Tibial artery (tissue), 4 donors: ENCODE measurements around the gene AMBP.

Experiments
- DNase-seq, 2 donors: peaks; one replicate each; pipeline ENCODE4 v3.0.0-alpha.2; 2019
- H3K27ac ChIP-seq, 2 donors: fragments of 200-600 bp; sonication (generic) in 1 of 2; 1 replicate in 1 of 2; 2 replicates in 1 of 2; pipeline ENCODE4 v1.5.1; 2018 to 2019; ENCODE audit warnings: mild to moderate bottlenecking in 1 of 2
- H3K27me3 ChIP-seq, 2 donors: fragments of 200-600 bp; sonication (generic) in 1 of 2; one replicate each; pipeline versions ENCODE4 v1.5.1 to v1.6.0; 2016 to 2019
- H3K36me3 ChIP-seq, 3 donors: fragments of 200-600 bp; sonication (generic) in 2 of 3; one replicate each; pipeline ENCODE4 v1.5.1; 2016 to 2019; ENCODE audit warnings: mild to moderate bottlenecking in 2 of 3
- H3K4me1 ChIP-seq, 4 donors: fragments of 200-600 bp; sonication (generic) in 2 of 4; 1 replicate in 3 of 4; 2 replicates in 1 of 4; pipeline ENCODE4 v1.5.1; 2016 to 2019
- H3K4me3 ChIP-seq, 2 donors: fragments of 200-600 bp; sonication (generic) in 1 of 2; 1 replicate in 1 of 2; 2 replicates in 1 of 2; pipeline ENCODE4 v1.5.1; 2018 to 2019; ENCODE audit warnings: mild to moderate bottlenecking in 2 of 2
- H3K9me3 ChIP-seq, 3 donors: fragments of 200-600 bp; sonication (generic) in 1 of 3; one replicate each; pipeline ENCODE4 v1.5.1; 2016 to 2019
- intact Hi-C: fragments of 100-400 bp; cut with DNase I; formaldehyde crosslinking; loops from one replicate; pipeline ENCODE4 v1.15.0; 2023; ENCODE audit warnings: low total_unique reads
- TF ChIP-seq, protein P1 (sequence below), 2 experiments: fragments of 200-600 bp in 1 of 2; fragments of 450-650 bp in 1 of 2; IDR thresholded peaks; one replicate each; pipeline ENCODE4 v1.5.1; 2017 to 2019; ENCODE audit warnings: antibody characterized with exemption in 2 of 2, mild to moderate bottlenecking in 1 of 2, moderate library complexity in 1 of 2

Gene AMBP

GRCh38 chr9:114072184-114073140 is 5.6 kb downstream of the AMBP start:
- no peaks in the 10 kb centered on the region for H3K27me3 ChIP-seq
- peak; percentile 70 to 91 for DNase-seq
- H3K27ac ChIP-seq = peak overlapping the region; percentile 52 to 74
- H3K4me3 ChIP-seq = no peak overlapping the region
- peaks cover 0 to 24% (median 16%) of the 10 kb centered on the region in 4 donors for H3K4me1 ChIP-seq
- H3K36me3 ChIP-seq = no peaks in the 10 kb centered on the region
- TF ChIP-seq, protein P1, sequence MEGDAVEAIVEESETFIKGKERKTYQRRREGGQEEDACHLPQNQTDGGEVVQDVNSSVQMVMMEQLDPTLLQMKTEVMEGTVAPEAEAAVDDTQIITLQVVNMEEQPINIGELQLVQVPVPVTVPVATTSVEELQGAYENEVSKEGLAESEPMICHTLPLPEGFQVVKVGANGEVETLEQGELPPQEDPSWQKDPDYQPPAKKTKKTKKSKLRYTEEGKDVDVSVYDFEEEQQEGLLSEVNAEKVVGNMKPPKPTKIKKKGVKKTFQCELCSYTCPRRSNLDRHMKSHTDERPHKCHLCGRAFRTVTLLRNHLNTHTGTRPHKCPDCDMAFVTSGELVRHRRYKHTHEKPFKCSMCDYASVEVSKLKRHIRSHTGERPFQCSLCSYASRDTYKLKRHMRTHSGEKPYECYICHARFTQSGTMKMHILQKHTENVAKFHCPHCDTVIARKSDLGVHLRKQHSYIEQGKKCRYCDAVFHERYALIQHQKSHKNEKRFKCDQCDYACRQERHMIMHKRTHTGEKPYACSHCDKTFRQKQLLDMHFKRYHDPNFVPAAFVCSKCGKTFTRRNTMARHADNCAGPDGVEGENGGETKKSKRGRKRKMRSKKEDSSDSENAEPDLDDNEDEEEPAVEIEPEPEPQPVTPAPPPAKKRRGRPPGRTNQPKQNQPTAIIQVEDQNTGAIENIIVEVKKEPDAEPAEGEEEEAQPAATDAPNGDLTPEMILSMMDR (IDR thresholded peaks at IDR 0.05) = no peak
- intact Hi-C loops = no loop called here
- H3K9me3 ChIP-seq = no peaks in the 10 kb centered on the region

GRCh38 chr9:114071197-114071795 is 6.8 kb downstream of the AMBP start:
- H3K27me3 ChIP-seq = no peaks in the 10 kb centered on the region
- peak in 1 of 2 donors; percentile 59 for DNase-seq
- no peaks in the 10 kb centered on the region for H3K9me3 ChIP-seq
- H3K4me1 ChIP-seq = peaks cover 0 to 24% (median 16%) of the 10 kb centered on the region in 4 donors
- intact Hi-C loops = no loop called here
- no peak overlapping the region for H3K4me3 ChIP-seq
- H3K27ac ChIP-seq = no peak overlapping the region
- H3K36me3 ChIP-seq = no peaks in the 10 kb centered on the region
- TF ChIP-seq, protein P1 (IDR thresholded peaks at IDR 0.05) = no peak

DNA sequence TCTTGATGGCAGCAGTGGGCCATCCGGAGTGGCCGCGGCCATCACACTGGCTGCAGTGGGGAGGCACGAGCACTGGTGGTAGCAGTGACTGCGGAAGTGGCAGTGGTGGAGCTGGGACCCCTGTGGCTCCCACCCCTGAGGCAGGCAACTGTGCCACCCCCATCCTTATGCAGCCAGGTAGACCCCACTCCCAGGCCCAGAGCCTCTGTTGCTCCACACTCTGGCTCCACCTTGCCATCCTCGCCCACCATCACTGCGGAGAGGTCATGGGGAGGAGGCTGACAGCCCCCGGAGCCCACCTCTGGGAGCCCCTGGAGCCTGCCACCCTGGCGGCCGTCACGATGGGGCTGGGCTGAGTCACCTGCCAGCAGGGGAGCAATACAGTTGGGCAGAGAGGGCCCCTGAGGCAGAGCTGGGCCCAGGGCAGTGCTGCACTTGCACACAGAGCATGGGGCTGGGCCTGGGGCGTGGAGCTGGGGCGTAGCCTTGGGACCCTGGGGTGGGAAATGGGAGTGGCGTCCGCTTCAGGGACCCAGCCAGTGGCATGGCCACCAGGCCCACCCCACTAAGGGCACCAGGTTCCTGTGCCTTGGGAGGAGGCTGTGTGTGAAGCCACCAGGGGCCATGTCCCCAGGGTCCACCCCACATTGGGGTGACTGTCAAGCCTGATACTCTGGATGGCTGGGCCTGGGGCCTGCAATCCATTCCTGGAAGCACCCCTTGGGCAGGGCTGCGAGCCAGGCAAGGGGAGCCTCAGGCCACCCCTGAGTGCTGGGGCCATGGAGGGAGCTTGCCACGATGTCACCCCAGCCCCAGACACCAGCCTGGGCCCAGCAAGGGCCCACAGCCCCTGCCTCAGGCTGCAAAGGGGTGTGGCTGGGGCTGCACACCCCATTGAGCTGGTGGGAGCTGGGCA is 7.7 kb downstream of the AMBP start:
- no peaks in the 10 kb centered on the region for H3K27me3 ChIP-seq
- DNase-seq = peak in 1 of 2 donors; percentile 58
- TF ChIP-seq, protein P1 (IDR thresholded peaks at IDR 0.05) = no peak

GRCh38 chr9:114069476-114070187 is 8.5 kb downstream of the AMBP start:
- peak in 1 of 2 donors; percentile 23 for DNase-seq
- Histone ChIP-seq H3K4me3 (no peak overlapping the region), H3K27me3 (no peaks in the 10 kb centered on the region), H3K27ac (no peak overlapping the region), H3K9me3 (no peaks in the 10 kb centered on the region), H3K4me1 (peaks cover 0 to 24% (median 16%) of the 10 kb centered on the region in 4 donors), H3K36me3 (no peaks in the 10 kb centered on the region)
- TF ChIP-seq, protein P1 (IDR thresholded peaks at IDR 0.05) = no peak
- intact Hi-C loops = no loop called here

More for the DNA sequence above, 7.7 kb downstream of the AMBP start:
- Histone ChIP-seq H3K27ac (no peak overlapping the region), H3K9me3 (no peaks in the 10 kb centered on the region), H3K4me3 (no peak overlapping the region), H3K36me3 (no peaks in the 10 kb centered on the region), H3K4me1 (peaks cover 0 to 24% (median 16%) of the 10 kb centered on the region in 4 donors)
- intact Hi-C loops = no loop called here

DNA sequence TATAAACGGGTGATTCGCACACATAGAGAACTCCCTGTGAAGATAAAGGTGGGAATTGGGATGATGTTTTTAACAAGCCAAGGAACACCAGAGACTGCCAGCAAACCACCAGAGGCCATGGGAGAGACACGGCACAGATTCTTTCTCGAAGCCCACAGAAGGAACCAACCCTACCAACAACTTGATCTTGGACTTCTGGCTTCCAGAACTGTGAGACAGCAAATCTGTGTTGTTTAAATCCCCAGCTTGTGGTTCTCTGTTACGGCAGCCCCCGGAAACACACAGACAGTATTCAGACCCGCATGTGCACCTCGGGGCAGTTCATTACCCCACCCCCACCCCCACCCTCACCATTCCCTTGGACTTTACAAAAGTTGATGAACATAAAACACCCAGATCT is 12.8 kb downstream of the AMBP start:
- intact Hi-C loops = no loop called here
- Histone ChIP-seq H3K27me3 (no peaks in the 10 kb centered on the region), H3K36me3 (no peaks in the 10 kb centered on the region), H3K4me3 (no peak overlapping the region), H3K9me3 (no peaks in the 10 kb centered on the region), H3K27ac (no peak overlapping the region), H3K4me1 (peaks cover 0 to 7% (median 3%) of the 10 kb centered on the region in 4 donors)
- peak in 1 of 2 donors; percentile 16 for DNase-seq
- TF ChIP-seq, protein P1 (IDR thresholded peaks at IDR 0.05) = no peak
